WTC11 (cell line): ENCODE results near the gene GRM1.

Source experiments
- CREB1 ChIP-seq: sonication (generic); formaldehyde crosslinking; IDR thresholded peaks from 2 replicates; pipeline ENCODE4 v1.8.0; 2023; ENCODE audit warnings: mild to moderate bottlenecking, missing genetic modification reagents
- CREM ChIP-seq: sonication (generic); formaldehyde crosslinking; IDR thresholded peaks from 2 replicates; pipeline ENCODE4 v1.8.1; 2022; ENCODE audit warnings: mild to moderate bottlenecking, missing genetic modification reagents, moderate library complexity
- NFYB ChIP-seq: sonication (generic); formaldehyde crosslinking; conservative IDR thresholded peaks from 2 replicates; pipeline ENCODE4 v1.8.0; 2022; ENCODE audit warnings: low read depth, missing genetic modification reagents
- SP1 ChIP-seq: sonication (generic); formaldehyde crosslinking; conservative IDR thresholded peaks from 2 replicates; pipeline ENCODE4 v1.8.1; 2022; ENCODE audit warnings: missing genetic modification reagents
- TCF7 ChIP-seq: sonication (generic); formaldehyde crosslinking; IDR thresholded peaks from 2 replicates; pipeline ENCODE4 v1.8.0; 2022; ENCODE audit warnings: mild to moderate bottlenecking, low read depth, missing genetic modification reagents, moderate library complexity
- ZNF232 ChIP-seq: sonication (generic); formaldehyde crosslinking; IDR thresholded peaks from 2 replicates; pipeline ENCODE4 v1.8.0; 2022; ENCODE audit warnings: mild to moderate bottlenecking, missing genetic modification reagents
- TF ChIP-seq, protein P1 (sequence below): fragments of 200-600 bp; IDR thresholded peaks from 2 replicates; pipeline ENCODE4 v1.8.0; 2022; ENCODE audit warnings: antibody characterized with exemption
- TF ChIP-seq, protein P2 (sequence below): sonication (generic); formaldehyde crosslinking; IDR thresholded peaks from 2 replicates; pipeline ENCODE4 v1.8.0; 2022; ENCODE audit warnings: mild to moderate bottlenecking, missing genetic modification reagents
- TF ChIP-seq, protein P3 (sequence below): sonication (generic); formaldehyde crosslinking; IDR thresholded peaks from 2 replicates; pipeline ENCODE4 v1.8.1; 2023; ENCODE audit warnings: mild to moderate bottlenecking, missing genetic modification reagents, moderate library complexity
- TF ChIP-seq, protein P4 (sequence below): sonication (generic); formaldehyde crosslinking; IDR thresholded peaks from 2 replicates; pipeline ENCODE4 v1.8.0; 2022; ENCODE audit warnings: mild to moderate bottlenecking, missing genetic modification reagents
- TF ChIP-seq, protein P5 (sequence below): fragments of 250-450 bp; sonication (Bioruptor Pico); IDR thresholded peaks from 2 replicates; pipeline ENCODE4 v1.9.0; 2021; ENCODE audit warnings: mild to moderate bottlenecking
- TF ChIP-seq, protein P6 (sequence below): sonication (generic); formaldehyde crosslinking; conservative IDR thresholded peaks from 2 replicates; pipeline ENCODE4 v1.8.1; 2023; ENCODE audit warnings: mild to moderate bottlenecking, low read depth, missing genetic modification reagents, moderate library complexity
- TF ChIP-seq, protein P7 (sequence below): sonication (generic); formaldehyde crosslinking; IDR thresholded peaks from 2 replicates; pipeline ENCODE4 v1.8.1; 2022; ENCODE audit warnings: mild to moderate bottlenecking, missing genetic modification reagents, moderate library complexity, borderline replicate concordance

DNA sequence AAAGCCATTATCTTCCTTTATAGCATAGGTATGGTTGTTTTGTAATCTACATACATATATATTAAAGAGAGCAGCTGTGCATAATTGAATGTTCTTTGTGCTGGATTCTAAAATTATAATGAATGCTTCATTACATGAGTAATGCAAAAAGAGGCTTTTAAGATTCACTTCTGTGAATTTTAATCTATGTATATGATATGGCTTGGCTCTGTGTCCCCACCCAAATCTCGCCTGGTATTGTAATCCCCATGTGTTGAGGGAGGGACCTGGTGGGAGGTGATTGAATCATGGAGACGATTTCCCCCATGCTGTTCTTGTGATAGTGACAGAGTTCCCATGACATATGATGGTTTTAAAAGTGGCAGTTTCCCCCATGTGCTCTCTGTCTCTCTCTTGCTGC is 255.4 kb downstream of the GRM1 start:
- TF ChIP-seq SP1 (CRISPR knock-in tag) (no peak), TCF7 (no peak), ZNF232 (CRISPR knock-in tag) (no peak), CREM (CRISPR knock-in tag) (no peak), NFYB (CRISPR knock-in tag) (no peak), CREB1 (CRISPR knock-in tag) (no peak)
- TF ChIP-seq, protein P1, sequence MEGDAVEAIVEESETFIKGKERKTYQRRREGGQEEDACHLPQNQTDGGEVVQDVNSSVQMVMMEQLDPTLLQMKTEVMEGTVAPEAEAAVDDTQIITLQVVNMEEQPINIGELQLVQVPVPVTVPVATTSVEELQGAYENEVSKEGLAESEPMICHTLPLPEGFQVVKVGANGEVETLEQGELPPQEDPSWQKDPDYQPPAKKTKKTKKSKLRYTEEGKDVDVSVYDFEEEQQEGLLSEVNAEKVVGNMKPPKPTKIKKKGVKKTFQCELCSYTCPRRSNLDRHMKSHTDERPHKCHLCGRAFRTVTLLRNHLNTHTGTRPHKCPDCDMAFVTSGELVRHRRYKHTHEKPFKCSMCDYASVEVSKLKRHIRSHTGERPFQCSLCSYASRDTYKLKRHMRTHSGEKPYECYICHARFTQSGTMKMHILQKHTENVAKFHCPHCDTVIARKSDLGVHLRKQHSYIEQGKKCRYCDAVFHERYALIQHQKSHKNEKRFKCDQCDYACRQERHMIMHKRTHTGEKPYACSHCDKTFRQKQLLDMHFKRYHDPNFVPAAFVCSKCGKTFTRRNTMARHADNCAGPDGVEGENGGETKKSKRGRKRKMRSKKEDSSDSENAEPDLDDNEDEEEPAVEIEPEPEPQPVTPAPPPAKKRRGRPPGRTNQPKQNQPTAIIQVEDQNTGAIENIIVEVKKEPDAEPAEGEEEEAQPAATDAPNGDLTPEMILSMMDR = no peak
- TF ChIP-seq, protein P2, sequence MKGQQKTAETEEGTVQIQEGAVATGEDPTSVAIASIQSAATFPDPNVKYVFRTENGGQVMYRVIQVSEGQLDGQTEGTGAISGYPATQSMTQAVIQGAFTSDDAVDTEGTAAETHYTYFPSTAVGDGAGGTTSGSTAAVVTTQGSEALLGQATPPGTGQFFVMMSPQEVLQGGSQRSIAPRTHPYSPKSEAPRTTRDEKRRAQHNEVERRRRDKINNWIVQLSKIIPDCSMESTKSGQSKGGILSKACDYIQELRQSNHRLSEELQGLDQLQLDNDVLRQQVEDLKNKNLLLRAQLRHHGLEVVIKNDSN (CRISPR knock-in tag) = no peak
- TF ChIP-seq, protein P3, sequence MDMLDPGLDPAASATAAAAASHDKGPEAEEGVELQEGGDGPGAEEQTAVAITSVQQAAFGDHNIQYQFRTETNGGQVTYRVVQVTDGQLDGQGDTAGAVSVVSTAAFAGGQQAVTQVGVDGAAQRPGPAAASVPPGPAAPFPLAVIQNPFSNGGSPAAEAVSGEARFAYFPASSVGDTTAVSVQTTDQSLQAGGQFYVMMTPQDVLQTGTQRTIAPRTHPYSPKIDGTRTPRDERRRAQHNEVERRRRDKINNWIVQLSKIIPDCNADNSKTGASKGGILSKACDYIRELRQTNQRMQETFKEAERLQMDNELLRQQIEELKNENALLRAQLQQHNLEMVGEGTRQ (CRISPR knock-in tag) = no peak
- TF ChIP-seq, protein P4, sequence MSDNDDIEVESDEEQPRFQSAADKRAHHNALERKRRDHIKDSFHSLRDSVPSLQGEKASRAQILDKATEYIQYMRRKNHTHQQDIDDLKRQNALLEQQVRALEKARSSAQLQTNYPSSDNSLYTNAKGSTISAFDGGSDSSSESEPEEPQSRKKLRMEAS (CRISPR knock-in tag) = no peak
- TF ChIP-seq, protein P5, sequence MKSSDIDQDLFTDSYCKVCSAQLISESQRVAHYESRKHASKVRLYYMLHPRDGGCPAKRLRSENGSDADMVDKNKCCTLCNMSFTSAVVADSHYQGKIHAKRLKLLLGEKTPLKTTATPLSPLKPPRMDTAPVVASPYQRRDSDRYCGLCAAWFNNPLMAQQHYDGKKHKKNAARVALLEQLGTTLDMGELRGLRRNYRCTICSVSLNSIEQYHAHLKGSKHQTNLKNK (CRISPR knock-in tag) = no peak
- TF ChIP-seq, protein P6, sequence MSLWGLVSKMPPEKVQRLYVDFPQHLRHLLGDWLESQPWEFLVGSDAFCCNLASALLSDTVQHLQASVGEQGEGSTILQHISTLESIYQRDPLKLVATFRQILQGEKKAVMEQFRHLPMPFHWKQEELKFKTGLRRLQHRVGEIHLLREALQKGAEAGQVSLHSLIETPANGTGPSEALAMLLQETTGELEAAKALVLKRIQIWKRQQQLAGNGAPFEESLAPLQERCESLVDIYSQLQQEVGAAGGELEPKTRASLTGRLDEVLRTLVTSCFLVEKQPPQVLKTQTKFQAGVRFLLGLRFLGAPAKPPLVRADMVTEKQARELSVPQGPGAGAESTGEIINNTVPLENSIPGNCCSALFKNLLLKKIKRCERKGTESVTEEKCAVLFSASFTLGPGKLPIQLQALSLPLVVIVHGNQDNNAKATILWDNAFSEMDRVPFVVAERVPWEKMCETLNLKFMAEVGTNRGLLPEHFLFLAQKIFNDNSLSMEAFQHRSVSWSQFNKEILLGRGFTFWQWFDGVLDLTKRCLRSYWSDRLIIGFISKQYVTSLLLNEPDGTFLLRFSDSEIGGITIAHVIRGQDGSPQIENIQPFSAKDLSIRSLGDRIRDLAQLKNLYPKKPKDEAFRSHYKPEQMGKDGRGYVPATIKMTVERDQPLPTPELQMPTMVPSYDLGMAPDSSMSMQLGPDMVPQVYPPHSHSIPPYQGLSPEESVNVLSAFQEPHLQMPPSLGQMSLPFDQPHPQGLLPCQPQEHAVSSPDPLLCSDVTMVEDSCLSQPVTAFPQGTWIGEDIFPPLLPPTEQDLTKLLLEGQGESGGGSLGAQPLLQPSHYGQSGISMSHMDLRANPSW = no peak
- TF ChIP-seq, protein P7, sequence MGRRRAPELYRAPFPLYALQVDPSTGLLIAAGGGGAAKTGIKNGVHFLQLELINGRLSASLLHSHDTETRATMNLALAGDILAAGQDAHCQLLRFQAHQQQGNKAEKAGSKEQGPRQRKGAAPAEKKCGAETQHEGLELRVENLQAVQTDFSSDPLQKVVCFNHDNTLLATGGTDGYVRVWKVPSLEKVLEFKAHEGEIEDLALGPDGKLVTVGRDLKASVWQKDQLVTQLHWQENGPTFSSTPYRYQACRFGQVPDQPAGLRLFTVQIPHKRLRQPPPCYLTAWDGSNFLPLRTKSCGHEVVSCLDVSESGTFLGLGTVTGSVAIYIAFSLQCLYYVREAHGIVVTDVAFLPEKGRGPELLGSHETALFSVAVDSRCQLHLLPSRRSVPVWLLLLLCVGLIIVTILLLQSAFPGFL (CRISPR knock-in tag) = no peak
